ENCODE measurements around the gene HNF4A. TPM values are rescaled to one million over a fixed set of nuclear protein-coding genes. Genes with fewer than 3 reads are reported as not detected.

HNF4A gene
- total and polyA plus RNA-seq, 2 of the 13 experiments (the other 11 are each of a cell fraction or from before 2014, with no cell fraction given): 80.9 to 169 TPM

DNA sequence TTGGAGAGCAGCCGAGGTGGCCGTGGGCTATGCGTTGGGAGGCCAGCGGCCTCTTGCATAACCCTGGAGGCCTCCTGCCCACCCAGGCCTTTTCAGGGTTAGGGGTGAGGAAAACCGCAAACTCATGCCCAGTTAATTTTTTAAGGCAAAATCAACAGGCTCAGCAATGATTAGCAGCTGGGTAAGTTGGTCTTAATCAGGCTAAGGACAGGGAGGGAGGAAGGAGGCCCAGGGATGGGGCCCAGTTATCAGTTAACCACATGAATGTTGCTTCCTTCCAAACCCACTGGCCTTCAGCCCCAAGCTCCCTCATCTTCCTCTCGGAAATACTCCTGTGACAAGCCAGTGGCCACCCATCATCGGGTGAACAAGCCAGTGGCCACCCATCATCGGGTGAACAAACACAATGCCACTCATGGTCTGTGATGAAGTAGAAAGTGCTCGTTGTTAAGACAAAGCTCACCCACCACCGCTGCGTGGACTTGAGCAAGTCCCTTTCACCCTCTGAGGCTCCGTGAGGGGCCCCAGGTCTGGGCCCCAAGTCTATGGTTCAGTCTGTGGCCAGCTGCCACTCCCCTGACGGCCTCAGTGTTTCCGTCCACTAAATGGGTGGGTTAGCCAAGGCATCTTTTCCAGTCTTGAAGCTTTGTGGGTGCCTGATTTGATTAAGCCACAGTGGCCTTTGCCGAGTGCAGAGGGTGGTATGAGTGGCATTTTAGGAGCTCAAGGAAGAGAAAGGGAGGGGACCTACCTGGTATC lies 39.4 kb downstream of the HNF4A start (continued):
- TF ChIP-seq SMAD9 (CRISPR knock-in tag; IDR thresholded peaks at IDR 0.05): no peak; the same call in 1 of the 2 replicates
- TF ChIP-seq DMTF1 (CRISPR knock-in tag; IDR thresholded peaks at IDR 0.05): no peak
- TF ChIP-seq ZNF446 (CRISPR knock-in tag; IDR thresholded peaks at IDR 0.05): no peak
- TF ChIP-seq HBP1 (CRISPR knock-in tag; IDR thresholded peaks at IDR 0.05; ENCODE audit: low read depth): 0 out of 2 replicates have a peak, but pooled peaks have one; percentile 66
- peak; percentile 65; the same call in 1 of the 2 replicates for TF ChIP-seq XBP1 (CRISPR knock-in tag; IDR thresholded peaks at IDR 0.05)
- no peak for TF ChIP-seq NFRKB (IDR thresholded peaks at IDR 0.05)
- TF ChIP-seq, protein P1, sequence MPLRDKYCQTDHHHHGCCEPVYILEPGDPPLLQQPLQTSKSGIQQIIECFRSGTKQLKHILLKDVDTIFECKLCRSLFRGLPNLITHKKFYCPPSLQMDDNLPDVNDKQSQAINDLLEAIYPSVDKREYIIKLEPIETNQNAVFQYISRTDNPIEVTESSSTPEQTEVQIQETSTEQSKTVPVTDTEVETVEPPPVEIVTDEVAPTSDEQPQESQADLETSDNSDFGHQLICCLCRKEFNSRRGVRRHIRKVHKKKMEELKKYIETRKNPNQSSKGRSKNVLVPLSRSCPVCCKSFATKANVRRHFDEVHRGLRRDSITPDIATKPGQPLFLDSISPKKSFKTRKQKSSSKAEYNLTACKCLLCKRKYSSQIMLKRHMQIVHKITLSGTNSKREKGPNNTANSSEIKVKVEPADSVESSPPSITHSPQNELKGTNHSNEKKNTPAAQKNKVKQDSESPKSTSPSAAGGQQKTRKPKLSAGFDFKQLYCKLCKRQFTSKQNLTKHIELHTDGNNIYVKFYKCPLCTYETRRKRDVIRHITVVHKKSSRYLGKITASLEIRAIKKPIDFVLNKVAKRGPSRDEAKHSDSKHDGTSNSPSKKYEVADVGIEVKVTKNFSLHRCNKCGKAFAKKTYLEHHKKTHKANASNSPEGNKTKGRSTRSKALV (CRISPR knock-in tag; IDR thresholded peaks at IDR 0.05): peak; percentile 92
- TF ChIP-seq ZFY (CRISPR knock-in tag; IDR thresholded peaks at IDR 0.05): peak; percentile 88
- TF ChIP-seq ZSCAN5A (CRISPR knock-in tag; IDR thresholded peaks at IDR 0.05; ENCODE audit: borderline replicate concordance): peak; percentile 96; the same call in 1 of the 2 replicates
- peak; percentile 1; the same call in 1 of the 2 replicates for TF ChIP-seq E2F2 (CRISPR knock-in tag; IDR thresholded peaks at IDR 0.05; ENCODE audit: borderline replicate concordance)
- TF ChIP-seq SRSF4 (IDR thresholded peaks at IDR 0.05; ENCODE audit: low read depth, low read length, poor library complexity, severe bottlenecking): no peak
- TF ChIP-seq HOXA5 (CRISPR knock-in tag; IDR thresholded peaks at IDR 0.05): peak; percentile 79; the same call in 1 of the 2 replicates
- TF ChIP-seq ZNF138 (CRISPR knock-in tag; IDR thresholded peaks at IDR 0.05; ENCODE audit: low read depth): 0 out of 2 replicates have a peak, but pooled peaks have one; percentile 83
- peak; percentile 41; the same call in 1 of the 2 replicates for TF ChIP-seq LBX2 (CRISPR knock-in tag; IDR thresholded peaks at IDR 0.05; ENCODE audit: borderline replicate concordance)
- 0 out of 2 replicates have a peak, but pooled peaks have one; percentile 29 for TF ChIP-seq ZFP62 (CRISPR knock-in tag; IDR thresholded peaks at IDR 0.05)
- TF ChIP-seq, protein P2, sequence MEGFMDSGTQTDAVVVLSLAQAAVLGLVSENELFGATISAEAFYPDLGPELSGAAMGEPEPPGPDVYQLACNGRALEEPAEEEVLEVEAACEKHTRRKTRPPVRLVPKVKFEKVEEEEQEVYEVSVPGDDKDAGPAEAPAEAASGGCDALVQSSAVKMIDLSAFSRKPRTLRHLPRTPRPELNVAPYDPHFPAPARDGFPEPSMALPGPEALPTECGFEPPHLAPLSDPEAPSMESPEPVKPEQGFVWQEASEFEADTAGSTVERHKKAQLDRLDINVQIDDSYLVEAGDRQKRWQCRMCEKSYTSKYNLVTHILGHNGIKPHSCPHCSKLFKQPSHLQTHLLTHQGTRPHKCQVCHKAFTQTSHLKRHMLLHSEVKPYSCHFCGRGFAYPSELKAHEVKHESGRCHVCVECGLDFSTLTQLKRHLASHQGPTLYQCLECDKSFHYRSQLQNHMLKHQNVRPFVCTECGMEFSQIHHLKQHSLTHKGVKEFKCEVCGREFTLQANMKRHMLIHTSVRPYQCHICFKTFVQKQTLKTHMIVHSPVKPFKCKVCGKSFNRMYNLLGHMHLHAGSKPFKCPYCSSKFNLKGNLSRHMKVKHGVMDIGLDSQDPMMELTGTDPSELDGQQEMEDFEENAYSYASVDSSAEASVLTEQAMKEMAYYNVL (CRISPR knock-in tag; IDR thresholded peaks at IDR 0.05; ENCODE audit: borderline replicate concordance): peak; percentile 92; the same call in 1 of the 2 replicates
